Natural killer cell treated with Interleukin-12 subunit alpha and Interleukin-12 subunit beta and Interleukin-15 and Interleukin-18, amount 100 ng/mL, for 72 hours (primary cell): Measurements from ENCODE around the gene LRRC51. TPM values are rescaled to one million over a fixed set of nuclear protein-coding genes. Genes with fewer than 3 reads are reported as not detected.
A peak's percentile ranks its signal among the peaks of the same experiment; 100 is the strongest.

Experiments used
- ATAC-seq, 2 donors: fragments of 150-1000 bp; cut with Tn5 transposase in 1 of 2; sonication (Bioruptor Pico), chemical (Tn5 transposase) in 1 of 2; 2 replicates each; pipeline ENCODE4 v1.10.0; 2021
- DNase-seq: peaks from one replicate; pipeline ENCODE4 v3.0.0; 2022; ENCODE audit warnings: low spot score
- H3K27ac Mint-ChIP-seq, 2 donors: 1 replicate in 1 of 2; 2 replicates in 1 of 2; pipeline ENCODE4 v1.8.0; 2022; ENCODE audit warnings: mixed read lengths in 2 of 2, mild to moderate bottlenecking in 1 of 2, moderate library complexity in 1 of 2
- H3K27me3 Mint-ChIP-seq, 2 donors: 1 replicate in 1 of 2; 2 replicates in 1 of 2; pipeline ENCODE4 v1.8.0; 2022; ENCODE audit warnings: mixed read lengths in 2 of 2
- H3K36me3 Mint-ChIP-seq: one replicate; pipeline ENCODE4 v1.8.0; 2022; ENCODE audit warnings: mixed read lengths
- H3K4me1 Mint-ChIP-seq, 2 donors: 1 replicate in 1 of 2; 2 replicates in 1 of 2; pipeline ENCODE4 v1.8.0; 2022; ENCODE audit warnings: low read depth in 2 of 2, mixed read lengths in 2 of 2, mild to moderate bottlenecking in 1 of 2
- H3K4me3 Mint-ChIP-seq: one replicate; pipeline ENCODE4 v1.8.0; 2022; ENCODE audit warnings: mixed read lengths
- H3K9me3 Mint-ChIP-seq: 2 replicates; pipeline ENCODE4 v1.8.0; 2022; ENCODE audit warnings: mixed read lengths
- total RNA-seq, 2 donors: library from RNA; stranded (reverse); gene quantifications; one replicate each; pipeline ENCODE4 v1.2.3, GENCODE V29; 2022

LRRC51 gene
- total RNA-seq, 2 donors from 2014 or later, result 3.5 to 7.2 TPM

GRCh38 chr11:72081821-72082453 is 1.3 kb downstream of the LRRC51 start:
- Mint-ChIP-seq H3K4me1 (peaks cover 47 to 52% of the 10 kb centered on the region in 2 donors), H3K36me3 (no peaks in the 10 kb centered on the region), H3K9me3 (no peaks in the 10 kb centered on the region), H3K27me3 (no peaks in the 10 kb centered on the region), H3K27ac (peak overlapping the region; percentile 89 to 95), H3K4me3 (peak overlapping the region; percentile 92)
- DNase-seq (no peak), ATAC-seq (no peak)

- peak overlapping the region in 1 of 2 donors; percentile 51 for H3K27ac Mint-ChIP-seq
- no peaks in the 10 kb centered on the region for H3K9me3 Mint-ChIP-seq
- no peaks in the 10 kb centered on the region for H3K36me3 Mint-ChIP-seq
- H3K4me3 Mint-ChIP-seq, result no peak overlapping the region
- H3K4me1 Mint-ChIP-seq, result peaks cover 41 to 46% of the 10 kb centered on the region in 2 donors
- ATAC-seq (no peak), DNase-seq (no peak)
- H3K27me3 Mint-ChIP-seq, result no peaks in the 10 kb centered on the region
These were observed 2.8 kb downstream of the LRRC51 start for GRCh38 chr11:72083414-72083813.

DNA sequence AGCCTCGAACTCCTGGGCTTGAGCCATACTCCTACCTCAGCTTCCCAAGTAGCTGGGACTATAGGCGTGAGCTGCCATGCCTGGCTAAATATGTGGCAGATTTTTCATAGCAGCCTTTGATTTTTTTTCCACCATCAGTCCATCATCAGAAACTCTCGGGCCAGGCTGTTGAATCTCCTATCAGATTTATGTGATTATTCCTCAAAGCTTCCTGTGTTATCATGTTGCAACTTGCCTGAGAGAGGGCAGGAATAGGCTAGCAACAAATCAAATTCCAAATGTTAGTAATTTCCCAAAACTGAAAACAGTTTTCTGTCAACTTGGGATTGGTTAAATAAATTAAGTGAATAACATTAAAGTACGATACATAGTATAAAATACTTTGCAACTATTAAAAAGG is 3.4 kb downstream of the LRRC51 start:
- H3K36me3 Mint-ChIP-seq, result no peaks in the 10 kb centered on the region
- H3K4me3 Mint-ChIP-seq, result no peak overlapping the region
- no peak for ATAC-seq
- peaks cover 36 to 40% of the 10 kb centered on the region in 2 donors for H3K4me1 Mint-ChIP-seq
- H3K27ac Mint-ChIP-seq, result no peak overlapping the region
- no peaks in the 10 kb centered on the region for H3K9me3 Mint-ChIP-seq
- no peak for DNase-seq
- H3K27me3 Mint-ChIP-seq, result no peaks in the 10 kb centered on the region

DNA sequence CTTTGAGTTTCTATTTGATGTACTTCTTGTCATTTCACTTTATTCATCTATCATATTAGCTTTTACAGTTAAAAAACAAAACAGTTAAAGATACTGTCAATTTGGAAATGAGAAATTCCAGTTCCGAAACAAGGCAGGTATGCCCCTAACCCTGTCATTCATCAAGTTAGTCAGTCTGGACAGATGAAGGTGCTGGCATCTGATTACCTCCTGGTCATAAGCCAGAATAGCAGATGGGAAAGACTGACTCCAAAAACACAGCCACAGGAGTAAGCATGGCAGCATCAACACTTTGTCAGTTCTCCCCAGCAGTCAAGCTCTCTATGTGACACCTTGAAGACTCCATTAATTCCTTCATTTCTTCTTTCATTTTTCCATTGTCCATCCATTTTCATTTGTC is 4.3 kb downstream of the LRRC51 start:
- Mint-ChIP-seq H3K27ac (no peak overlapping the region), H3K27me3 (no peaks in the 10 kb centered on the region), H3K4me1 (peaks cover 32 to 36% of the 10 kb centered on the region in 2 donors), H3K4me3 (no peak overlapping the region), H3K36me3 (no peaks in the 10 kb centered on the region), H3K9me3 (no peaks in the 10 kb centered on the region)
- DNase-seq (no peak), ATAC-seq (no peak)

- Mint-ChIP-seq H3K4me3 (no peak overlapping the region), H3K9me3 (no peaks in the 10 kb centered on the region), H3K4me1 (peaks cover 26 to 28% of the 10 kb centered on the region in 2 donors), H3K36me3 (no peaks in the 10 kb centered on the region), H3K27ac (peak overlapping the region; percentile 10 to 34), H3K27me3 (no peaks in the 10 kb centered on the region)
- no peak for DNase-seq
- ATAC-seq, result no peak
These were observed 5.1 kb downstream of the LRRC51 start for GRCh38 chr11:72085621-72086351.

- peaks cover 17 to 20% of the 10 kb centered on the region in 2 donors for H3K4me1 Mint-ChIP-seq
- ATAC-seq (peak in 1 of 2 donors; percentile 41), DNase-seq (no peak)
- no peaks in the 10 kb centered on the region for H3K36me3 Mint-ChIP-seq
- H3K9me3 Mint-ChIP-seq, result no peaks in the 10 kb centered on the region
- no peak overlapping the region for H3K4me3 Mint-ChIP-seq
- peak overlapping the region in 1 of 2 donors; percentile 0 for H3K27ac Mint-ChIP-seq
- no peaks in the 10 kb centered on the region for H3K27me3 Mint-ChIP-seq
These were observed 7.6 kb downstream of the LRRC51 start for GRCh38 chr11:72088076-72088808.

- Mint-ChIP-seq H3K27me3 (no peaks in the 10 kb centered on the region), H3K36me3 (no peaks in the 10 kb centered on the region), H3K4me3 (no peak overlapping the region), H3K4me1 (peaks cover 10 to 13% of the 10 kb centered on the region in 2 donors), H3K27ac (no peak overlapping the region), H3K9me3 (no peaks in the 10 kb centered on the region)
- ATAC-seq (peak; percentile 75 to 86), DNase-seq (no peak)
These were observed 10.6 kb downstream of the LRRC51 start for GRCh38 chr11:72091292-72091691.

DNA sequence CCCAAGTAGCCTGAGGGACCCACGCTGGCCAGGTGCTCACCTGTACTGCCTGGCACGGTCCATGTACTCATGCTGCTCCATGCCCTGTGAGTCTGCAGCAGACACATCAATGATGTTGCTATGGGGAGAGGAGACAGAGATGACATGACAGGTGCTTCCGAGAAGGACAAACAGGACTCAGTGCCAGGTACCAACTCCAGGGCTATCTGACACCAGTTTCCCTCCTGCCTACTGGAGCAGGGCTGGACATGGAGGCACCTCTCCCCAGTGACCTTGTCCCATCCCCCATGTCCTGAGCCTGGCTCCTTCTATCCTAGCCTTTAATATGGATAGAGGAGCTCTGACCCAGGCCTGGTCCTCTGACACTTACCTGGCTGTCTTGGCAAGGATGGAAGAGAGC is 18.1 kb downstream of the LRRC51 start:
- peaks cover 5% of the 10 kb centered on the region for H3K36me3 Mint-ChIP-seq
- no peak for ATAC-seq

GRCh38 chr11:72100009-72100408 is 19.4 kb downstream of the LRRC51 start:
- H3K27me3 Mint-ChIP-seq, result no peaks in the 10 kb centered on the region
- H3K4me3 Mint-ChIP-seq, result no peak overlapping the region
- no peaks in the 10 kb centered on the region for H3K9me3 Mint-ChIP-seq
- H3K36me3 Mint-ChIP-seq, result peaks cover 5% of the 10 kb centered on the region
- H3K4me1 Mint-ChIP-seq, result peaks cover 37 to 43% of the 10 kb centered on the region in 2 donors
- H3K27ac Mint-ChIP-seq, result peak overlapping the region in 1 of 2 donors; percentile 91
- DNase-seq (no peak), ATAC-seq (no peak)

More for the DNA sequence above, 18.1 kb downstream of the LRRC51 start:
- H3K4me3 Mint-ChIP-seq, result no peak overlapping the region
- H3K27ac Mint-ChIP-seq, result peak overlapping the region in 1 of 2 donors; percentile 29
- DNase-seq, result no peak
- H3K9me3 Mint-ChIP-seq, result no peaks in the 10 kb centered on the region
- no peaks in the 10 kb centered on the region for H3K27me3 Mint-ChIP-seq
- H3K4me1 Mint-ChIP-seq, result peaks cover 29 to 34% of the 10 kb centered on the region in 2 donors

GRCh38 chr11:72100462-72100861 is 19.8 kb downstream of the LRRC51 start:
- DNase-seq (no peak), ATAC-seq (no peak)
- Mint-ChIP-seq H3K4me1 (peaks cover 37 to 43% of the 10 kb centered on the region in 2 donors), H3K27me3 (no peaks in the 10 kb centered on the region), H3K27ac (peak overlapping the region; percentile 91 to 92), H3K9me3 (no peaks in the 10 kb centered on the region), H3K36me3 (peaks cover 5% of the 10 kb centered on the region), H3K4me3 (no peak overlapping the region)

GRCh38 chr11:72102162-72102561 is 21.5 kb downstream of the LRRC51 start:
- peaks cover 37 to 43% of the 10 kb centered on the region in 2 donors for H3K4me1 Mint-ChIP-seq
- no peak for ATAC-seq
- H3K27me3 Mint-ChIP-seq, result no peaks in the 10 kb centered on the region
- peak overlapping the region; percentile 99 for H3K4me3 Mint-ChIP-seq
- peak overlapping the region; percentile 91 to 92 for H3K27ac Mint-ChIP-seq
- peaks cover 5% of the 10 kb centered on the region for H3K36me3 Mint-ChIP-seq
- H3K9me3 Mint-ChIP-seq, result no peaks in the 10 kb centered on the region
- DNase-seq, result no peak

GRCh38 chr11:72102631-72102945 is 21.9 kb downstream of the LRRC51 start:
- Mint-ChIP-seq H3K27me3 (no peaks in the 10 kb centered on the region), H3K4me1 (peaks cover 37 to 43% of the 10 kb centered on the region in 2 donors), H3K9me3 (no peaks in the 10 kb centered on the region), H3K36me3 (peaks cover 5% of the 10 kb centered on the region), H3K27ac (peak overlapping the region; percentile 91 to 92), H3K4me3 (peak overlapping the region; percentile 99)
- ATAC-seq (no peak), DNase-seq (no peak)

- H3K9me3 Mint-ChIP-seq, result no peaks in the 10 kb centered on the region
- ATAC-seq, result peak; percentile 98
- DNase-seq, result peak; percentile 99
- H3K36me3 Mint-ChIP-seq, result peaks cover 5% of the 10 kb centered on the region
- H3K27me3 Mint-ChIP-seq, result no peaks in the 10 kb centered on the region
- peak within 1 kb of the TSS; percentile 91 to 92 for H3K27ac Mint-ChIP-seq
- peaks cover 37 to 38% of the 10 kb centered on the region in 2 donors for H3K4me1 Mint-ChIP-seq
- peak within 1 kb of the TSS; percentile 99 for H3K4me3 Mint-ChIP-seq
These were observed 22.5 kb downstream of the LRRC51 start, which contains the start of gene LAMTOR1 for GRCh38 chr11:72102946-72103753. Gene LAMTOR1 (minus strand): TSS chr11:72103297. CDS start chr11:72103224, 73 bp downstream.
